HG02943 (cell line): ENCODE data around the gene EIF1AD.
"Not testable (repeated sequence)": the region's sequence is repeated elsewhere in the genome, so short reads cannot be mapped to it uniquely, and the experiment has no call there.

Source experiments
- ATAC-seq: cut with Tn5 transposase; IDR thresholded peaks from one replicate; pipeline ENCODE4 v1.9.1; 2021; ENCODE audit warnings: mild to moderate bottlenecking, low read depth, moderate library complexity; ENCODE audit not compliant: unreplicated experiment

Gene EIF1AD

GRCh38 chr11:65975771-65976170, 26.2 kb downstream of the EIF1AD start:
- ATAC-seq: no peak

- ATAC-seq: no peak
These were observed 28.4 kb downstream of the EIF1AD start for GRCh38 chr11:65973439-65974110.

- ATAC-seq: no peak
These were observed 29.8 kb downstream of the EIF1AD start for GRCh38 chr11:65972116-65972515.

- no peak for ATAC-seq
These were observed 33.1 kb downstream of the EIF1AD start for GRCh38 chr11:65968600-65969482.

- ATAC-seq: no peak
These were observed 34.5 kb downstream of the EIF1AD start for GRCh38 chr11:65967329-65967934.

GRCh38 chr11:65965986-65966762, 35.8 kb downstream of the EIF1AD start:
- no peak for ATAC-seq

GRCh38 chr11:65964906-65965305, 37.1 kb downstream of the EIF1AD start:
- ATAC-seq: no peak

GRCh38 chr11:65962141-65962564, 39.8 kb downstream of the EIF1AD start:
- ATAC-seq: no peak

GRCh38 chr11:65961267-65962140, 40.5 kb downstream of the EIF1AD start, which contains the start of gene SART1:
TSS of gene SART1 (plus strand) at chr11:65961734. CDS start at chr11:65961781, 47 bp downstream.
- no peak for ATAC-seq

GRCh38 chr11:65960824-65961266, 41.1 kb downstream of the EIF1AD start:
- no peak for ATAC-seq

GRCh38 chr11:65958774-65959420, 43.1 kb downstream of the EIF1AD start:
- no peak for ATAC-seq

GRCh38 chr11:65958291-65958690, 43.7 kb downstream of the EIF1AD start:
- ATAC-seq: no peak

- no peak for ATAC-seq
These were observed 47.2 kb downstream of the EIF1AD start for GRCh38 chr11:65954771-65955170.

GRCh38 chr11:65953471-65953870, 48.5 kb downstream of the EIF1AD start:
- no peak for ATAC-seq

- no peak for ATAC-seq
These were observed 49.9 kb downstream of the EIF1AD start for GRCh38 chr11:65952052-65952521.

GRCh38 chr11:65951641-65952040, 50.3 kb downstream of the EIF1AD start:
- not testable (repeated sequence) for ATAC-seq

GRCh38 chr11:65950711-65951110, 51.2 kb downstream of the EIF1AD start:
- not testable (repeated sequence) for ATAC-seq

GRCh38 chr11:65947603-65948125, 54.3 kb downstream of the EIF1AD start:
- ATAC-seq: no peak

GRCh38 chr11:65947133-65947532, 54.8 kb downstream of the EIF1AD start:
- ATAC-seq: no peak
